NCI-H446 (cell line): ENCODE results near the gene RCAN2.
"Not testable (repeated sequence)": the region's sequence is repeated elsewhere in the genome, so short reads cannot be mapped to it uniquely, and the experiment has no call there.

Experiments
- DNase-seq, 2 experiments: peaks; one replicate each; lab custom pipeline; 2025; lab: John Stamatoyannopoulos, UW

Gene RCAN2

DNA sequence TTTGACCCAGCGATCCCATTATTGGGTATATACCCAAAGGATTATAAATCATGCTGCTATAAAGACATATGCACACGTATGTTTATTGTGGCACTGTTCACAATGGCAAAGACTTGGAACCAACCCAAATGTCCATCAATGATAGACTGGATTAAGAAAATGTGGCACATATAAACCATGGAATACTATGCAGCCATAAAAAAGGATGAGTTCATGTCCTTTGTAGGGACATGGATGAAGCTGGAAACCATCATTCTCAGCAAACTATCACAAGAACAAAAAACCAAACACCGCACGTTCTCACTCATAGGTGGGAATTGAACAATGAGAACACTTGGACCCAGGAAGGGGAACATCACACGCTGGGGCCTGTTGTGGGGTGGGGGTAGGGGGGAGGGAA is 103.5 kb downstream of the RCAN2 start:
- DNase-seq: not testable (repeated sequence)

DNA sequence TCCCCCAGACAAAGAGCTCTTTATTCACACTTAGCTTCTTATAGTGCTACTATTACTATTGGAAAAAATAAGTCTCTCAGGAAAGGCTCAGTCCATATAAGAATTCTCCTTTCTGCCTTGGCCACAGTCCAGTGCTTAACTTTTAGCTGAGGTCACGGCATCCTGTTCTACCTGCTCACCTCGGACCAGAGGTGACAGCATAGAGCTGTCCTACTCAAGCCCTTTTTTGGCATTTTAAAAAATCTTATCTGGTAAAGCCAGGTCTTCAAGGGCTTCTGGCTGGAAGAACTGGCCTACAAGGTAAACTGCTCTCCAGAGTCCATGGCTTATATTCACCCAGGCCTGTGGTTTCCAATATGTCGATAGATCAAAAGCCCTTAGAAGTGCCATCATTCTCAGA is 109.7 kb downstream of the RCAN2 start:
- no peak for DNase-seq

DNA sequence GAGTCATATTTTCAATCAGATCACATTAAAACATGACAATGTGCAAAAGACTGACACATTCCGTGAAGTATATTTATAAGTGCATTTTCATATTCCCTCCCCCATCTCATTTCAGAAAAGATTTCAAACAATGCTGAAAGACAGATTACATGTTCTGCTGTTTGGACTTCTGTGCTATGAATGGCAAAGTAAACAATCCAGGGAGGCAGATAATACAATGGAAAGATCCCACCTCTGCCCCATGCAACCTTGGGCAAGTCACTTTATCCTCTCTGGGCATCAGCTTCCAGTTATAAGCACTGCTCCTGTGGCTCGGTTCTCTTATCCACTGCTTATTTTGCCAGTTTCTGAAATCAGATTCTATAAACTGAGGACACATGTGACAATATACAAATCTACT is 110.2 kb downstream of the RCAN2 start:
- DNase-seq: no peak

DNA sequence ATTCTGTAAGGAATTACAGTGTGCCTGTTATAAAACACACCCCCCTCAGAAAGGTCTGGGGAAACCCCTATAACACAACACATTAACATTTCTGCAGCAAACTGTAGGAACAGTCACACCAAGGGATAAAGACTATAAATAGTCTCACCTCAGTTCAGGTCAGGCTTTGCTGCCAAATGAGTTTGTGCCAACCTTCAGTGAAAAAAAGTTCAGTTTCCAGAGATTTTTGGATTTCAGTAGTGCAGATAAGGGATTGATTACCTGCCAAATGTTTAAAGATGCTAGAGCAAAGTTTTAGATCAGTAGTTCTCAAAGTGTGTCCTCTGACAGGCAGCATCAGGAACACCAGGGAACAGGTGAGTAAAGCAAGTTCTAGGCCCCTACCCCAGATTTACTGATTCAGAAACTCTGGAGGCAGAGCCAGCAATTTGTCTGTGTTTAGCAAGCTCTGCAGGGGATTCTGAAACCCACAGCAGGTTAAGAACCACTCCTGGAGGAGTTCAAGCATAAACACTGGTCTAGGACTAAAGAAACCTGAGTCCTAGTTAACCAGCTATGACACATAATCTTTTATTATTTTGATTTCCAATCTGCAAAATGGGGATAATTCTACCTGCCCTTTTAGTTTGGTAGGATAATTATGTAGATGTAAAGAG is 111.0 kb downstream of the RCAN2 start:
- no peak for DNase-seq

DNA sequence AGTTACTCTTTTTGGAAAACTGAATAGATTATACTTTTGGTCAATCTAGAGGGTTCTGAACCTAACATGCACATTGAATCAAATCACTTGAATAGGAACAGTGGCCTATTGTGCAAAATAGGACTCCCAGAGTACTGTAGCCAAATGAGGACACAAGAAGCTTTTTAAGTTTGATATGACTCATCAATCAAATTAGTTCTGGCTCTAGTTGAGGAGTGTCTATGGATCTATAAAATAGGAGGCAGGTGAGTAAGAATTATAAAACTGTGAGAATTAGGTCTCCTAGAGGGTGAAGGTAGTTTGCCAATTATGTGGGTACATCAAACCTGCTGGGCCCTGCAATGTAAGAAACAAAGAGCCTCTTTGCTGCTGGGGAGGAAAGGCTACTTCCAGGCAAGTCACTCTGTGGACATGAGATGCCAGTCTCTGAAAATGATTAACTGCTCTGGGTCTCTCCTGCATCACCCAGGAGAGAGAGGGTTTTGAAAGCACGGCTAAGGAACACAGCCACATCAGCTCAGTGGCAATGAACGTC is 112.3 kb downstream of the RCAN2 start:
- DNase-seq: no peak

DNA sequence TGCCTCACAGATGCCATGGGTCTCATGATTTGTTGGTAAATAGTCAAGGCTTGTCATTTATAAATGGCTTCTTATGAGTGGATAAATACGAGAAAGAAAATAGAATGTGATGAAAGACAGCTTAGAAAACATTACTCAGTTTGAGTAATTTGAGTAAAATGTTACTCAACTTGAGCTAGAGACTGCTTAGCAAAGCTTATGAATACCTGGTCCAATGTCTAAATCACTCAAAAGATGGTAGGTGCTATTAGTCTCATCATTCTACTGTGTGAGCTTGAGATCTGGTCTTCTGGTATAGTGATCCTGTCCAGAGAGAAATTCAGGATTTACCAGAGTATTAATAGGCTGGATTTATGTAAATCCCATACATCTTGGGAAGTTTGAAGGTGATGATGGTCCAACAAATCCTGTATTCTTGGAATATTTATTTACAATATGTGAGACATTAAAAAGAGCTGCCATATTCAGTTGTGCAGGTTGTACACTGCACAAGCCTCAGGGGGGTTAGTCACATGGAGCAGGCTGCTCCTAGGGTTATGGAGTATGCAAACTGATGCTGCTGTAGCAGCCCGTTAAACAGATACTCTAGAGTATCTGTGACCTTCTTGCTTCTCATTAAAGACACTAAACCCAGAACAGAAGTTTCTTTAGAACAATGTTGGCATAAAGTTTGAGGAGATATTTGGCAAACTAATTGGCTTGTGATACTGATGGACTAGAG is 112.9 kb downstream of the RCAN2 start:
- DNase-seq: no peak

DNA sequence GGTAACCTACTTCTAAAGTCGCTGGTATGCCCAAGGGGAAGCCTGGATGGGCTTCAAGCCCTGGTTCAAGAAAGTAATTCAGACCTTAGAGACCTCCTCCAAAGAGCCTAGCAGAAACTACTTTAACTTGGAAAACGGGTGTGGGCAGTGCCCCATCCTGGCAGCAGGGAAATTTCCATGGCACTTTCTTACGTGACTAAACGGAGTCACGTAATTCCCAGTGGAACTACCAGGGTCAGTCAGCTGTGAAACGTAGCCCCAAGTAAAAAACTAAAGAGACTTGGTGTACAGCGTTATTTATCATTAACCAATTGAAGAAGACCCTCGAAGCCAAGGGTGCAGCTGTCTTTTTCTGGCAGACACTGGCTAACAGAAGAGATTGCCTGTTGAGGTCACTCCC is 114.0 kb downstream of the RCAN2 start:
- no peak for DNase-seq

DNA sequence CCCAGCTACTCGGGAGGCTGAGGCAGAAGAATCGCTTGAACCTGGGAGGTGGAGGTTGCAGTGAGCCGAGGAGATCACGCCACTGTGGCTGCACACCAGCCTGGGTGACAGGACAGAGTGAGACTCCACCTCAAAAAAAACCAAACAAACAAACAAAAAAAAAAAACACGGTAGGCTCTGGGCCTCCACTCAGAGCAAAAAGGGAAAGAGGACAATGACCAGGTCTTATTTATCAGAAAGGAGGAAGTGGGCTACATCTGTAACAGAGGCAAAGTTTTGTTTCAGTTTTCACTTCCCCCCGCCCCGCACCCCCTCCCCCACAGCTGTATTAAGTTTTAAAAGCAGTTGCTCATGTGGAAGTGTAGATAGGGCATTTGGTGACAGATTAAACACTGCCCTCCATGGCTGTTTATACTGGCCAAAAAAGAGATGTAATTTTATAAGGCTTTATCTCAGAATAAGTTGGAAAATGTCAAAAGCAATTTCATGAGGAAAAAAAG is 114.6 kb downstream of the RCAN2 start:
- no peak for DNase-seq

DNA sequence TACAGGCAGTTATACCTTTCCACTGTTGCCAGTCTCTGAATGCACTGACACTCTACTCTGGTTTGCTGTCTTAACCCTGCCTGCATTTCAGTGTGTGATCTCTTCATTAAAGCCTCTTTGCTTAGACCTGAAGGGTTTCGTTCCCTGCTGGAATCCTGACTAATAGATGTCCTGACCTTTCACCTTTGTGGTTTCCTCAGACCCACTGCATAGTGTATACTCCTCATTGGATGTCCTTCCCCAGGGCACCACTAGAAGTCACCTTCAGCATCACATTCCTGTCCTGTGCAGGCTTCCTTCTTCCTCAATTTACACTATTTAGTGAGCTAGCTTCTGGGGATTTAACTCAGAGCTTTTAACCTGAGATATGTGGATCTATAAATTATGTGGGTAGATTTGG is 120.6 kb downstream of the RCAN2 start:
- no peak for DNase-seq

DNA sequence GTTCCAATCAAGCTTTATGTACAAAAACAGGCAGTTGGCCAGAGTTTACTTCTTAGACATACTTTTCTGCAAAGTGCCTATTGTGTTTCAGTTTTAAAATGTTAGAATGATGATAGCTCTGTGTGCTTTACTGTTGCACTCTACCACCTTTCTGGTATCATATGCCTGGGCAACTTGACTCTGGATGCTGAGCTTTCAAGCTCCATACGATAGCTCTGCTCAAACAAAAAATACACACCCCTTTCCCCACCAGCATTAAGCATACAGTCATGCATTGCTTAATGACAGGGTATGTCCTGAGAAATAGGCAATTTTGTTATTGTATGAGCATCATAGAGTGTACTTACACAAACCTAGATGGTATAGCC is 123.1 kb downstream of the RCAN2 start:
- DNase-seq: no peak

DNA sequence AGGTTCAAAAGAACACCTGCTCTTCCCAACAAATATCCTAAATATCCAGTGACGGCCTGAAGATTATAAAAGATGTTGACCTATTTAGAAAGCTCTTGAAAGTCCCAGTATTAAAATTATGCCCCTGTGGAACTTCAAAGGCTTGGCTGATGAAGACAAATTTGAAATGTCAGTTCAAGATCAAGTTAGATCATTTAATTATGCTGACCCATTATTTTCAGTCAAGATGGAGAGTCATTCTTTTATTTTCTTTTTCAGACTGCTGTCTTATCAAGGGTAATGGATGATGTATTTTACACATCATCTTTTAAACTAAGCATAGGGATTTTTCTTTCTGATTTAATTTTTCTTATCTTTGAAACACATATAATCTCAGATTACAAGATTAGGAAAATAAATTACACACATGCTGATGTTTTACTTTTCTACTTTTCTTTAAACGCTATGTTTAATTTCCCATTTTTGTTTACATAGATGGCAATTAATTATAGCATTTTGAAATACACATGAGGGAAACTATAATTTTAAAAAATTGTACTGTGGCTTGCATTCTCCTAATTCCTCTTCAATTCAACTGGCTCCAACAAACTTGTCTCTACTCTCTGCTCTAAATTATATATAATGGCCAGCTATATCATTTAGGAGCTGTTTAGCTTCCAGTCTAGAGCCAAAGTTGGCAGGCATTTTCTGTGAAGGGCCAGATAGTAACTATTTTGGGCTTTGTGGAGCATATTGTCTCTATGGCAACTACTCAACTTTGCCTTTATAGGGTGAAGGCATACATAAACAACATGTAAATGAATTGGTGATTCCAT is 123.7 kb downstream of the RCAN2 start:
- DNase-seq: no peak

DNA sequence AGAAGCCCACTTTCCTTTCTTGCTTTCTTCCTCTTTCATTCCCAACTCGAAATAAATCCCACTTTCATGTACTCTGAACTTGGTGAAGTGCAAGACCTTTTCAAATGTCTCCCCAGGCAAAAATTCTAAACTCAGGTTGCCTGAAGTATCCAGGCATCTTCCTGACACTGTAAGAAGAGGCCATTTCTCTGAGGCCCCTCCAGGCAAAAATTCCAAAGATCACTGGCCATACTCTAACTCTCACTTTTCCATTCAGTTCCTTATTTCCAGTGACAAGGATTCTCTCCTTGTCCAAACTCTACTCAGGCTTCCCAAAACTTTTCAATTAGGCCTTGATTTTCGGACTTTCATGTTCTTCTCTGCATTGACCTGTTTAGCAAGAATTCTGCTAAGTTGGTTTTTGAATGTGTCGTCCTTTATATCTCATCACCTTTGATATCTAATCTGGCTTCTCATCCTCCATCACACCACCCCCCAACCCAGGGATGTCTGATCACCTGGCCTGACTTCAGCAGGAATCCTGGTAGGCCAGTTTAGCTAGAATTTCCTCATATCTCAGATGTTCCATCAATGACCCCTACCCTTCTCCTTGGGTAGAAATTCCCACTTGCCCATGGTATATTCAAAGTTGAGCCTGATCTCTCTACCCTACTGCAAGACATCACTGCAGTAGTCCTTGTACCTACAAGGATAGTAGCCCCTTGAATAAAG is 124.9 kb downstream of the RCAN2 start:
- DNase-seq: no peak

DNA sequence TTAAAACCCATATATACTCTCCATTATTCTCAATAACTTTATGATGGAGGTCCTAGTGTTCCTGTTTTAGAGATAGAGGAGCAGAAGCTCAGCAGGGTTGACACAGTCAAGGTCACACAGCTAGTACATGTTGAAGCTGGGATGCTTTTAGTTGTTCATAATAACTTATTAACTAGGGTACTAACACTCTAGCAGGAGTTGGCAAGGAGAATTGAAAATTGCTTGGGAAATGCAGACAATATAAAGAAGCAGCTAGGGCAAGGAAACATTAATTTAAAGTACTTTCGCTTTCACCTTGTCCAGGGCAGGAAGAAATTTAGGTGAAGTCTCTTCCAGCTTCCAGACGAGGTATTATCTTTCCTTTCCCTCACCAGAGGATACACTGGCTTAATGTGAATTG is 133.7 kb downstream of the RCAN2 start:
- DNase-seq: no peak

DNA sequence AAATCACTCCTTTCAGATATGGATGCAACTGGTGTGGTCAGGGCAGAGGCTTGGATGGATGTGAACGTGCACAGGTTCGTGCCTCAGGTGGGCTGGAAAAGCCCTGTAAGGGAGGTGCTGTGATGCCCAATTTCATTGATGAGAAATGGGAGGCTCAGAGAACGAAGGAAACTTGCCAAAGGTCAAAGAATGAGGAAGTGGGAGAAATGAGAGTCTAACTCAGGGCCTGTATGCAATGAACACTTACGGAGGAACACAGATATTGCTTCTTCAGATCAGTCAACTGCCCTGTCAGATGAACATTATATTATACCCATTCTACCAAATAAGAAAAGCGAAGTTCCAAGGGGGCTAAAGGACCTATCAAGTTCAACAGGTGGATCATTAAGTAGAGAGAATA is 134.7 kb downstream of the RCAN2 start:
- no peak for DNase-seq

DNA sequence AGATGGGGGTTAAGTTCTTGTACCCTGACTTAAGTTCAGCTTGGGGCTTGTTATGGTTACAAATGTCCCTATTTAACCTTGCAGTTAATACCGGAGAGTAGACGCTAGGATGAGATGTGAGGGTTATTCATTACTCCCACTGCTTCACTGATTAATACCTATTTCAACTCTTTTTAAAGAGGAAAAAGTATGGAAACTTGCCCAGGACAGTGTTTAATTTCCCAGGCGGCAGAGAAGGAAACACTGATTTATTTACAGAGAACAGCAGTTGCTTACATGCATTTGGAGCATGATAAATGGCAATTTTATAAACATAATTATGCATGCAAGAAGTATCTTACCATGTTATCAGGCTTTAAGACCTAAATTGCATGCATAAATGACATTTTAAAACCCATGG is 137.7 kb downstream of the RCAN2 start:
- DNase-seq: no peak

DNA sequence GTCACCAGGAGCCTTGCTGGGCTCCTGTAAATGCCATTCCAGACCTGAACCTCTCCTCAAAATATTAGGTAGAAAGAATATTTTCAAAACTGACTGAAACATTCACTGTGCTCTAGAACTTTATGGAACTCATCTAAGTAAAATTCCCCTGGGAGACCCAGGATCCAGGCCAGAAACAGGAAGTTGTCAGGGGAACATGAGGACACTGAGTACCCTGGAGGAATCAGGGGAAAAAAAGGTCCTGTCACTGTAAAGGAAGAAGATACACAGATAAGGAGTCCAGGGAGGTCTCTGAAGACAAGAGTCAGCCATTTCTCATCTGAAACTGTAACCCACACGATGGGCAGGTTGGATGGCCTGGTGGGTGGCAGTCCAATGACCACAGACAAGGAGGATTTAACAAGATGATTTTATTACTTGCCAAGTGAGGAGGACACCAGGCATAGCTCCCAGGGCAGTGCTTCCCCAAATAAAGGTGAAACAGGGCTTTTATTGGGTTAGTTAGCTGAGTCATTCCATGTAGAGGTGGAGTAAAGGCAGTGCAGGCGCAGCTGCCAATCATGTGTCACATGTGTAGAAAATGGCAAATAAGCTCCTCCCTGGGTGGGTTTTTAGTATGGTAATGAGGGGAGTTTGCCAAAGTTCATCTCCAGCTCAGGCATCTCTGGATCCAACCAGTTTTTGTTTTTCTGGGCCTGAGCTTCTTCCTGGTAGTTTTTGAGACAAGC is 138.5 kb downstream of the RCAN2 start:
- DNase-seq: no peak

DNA sequence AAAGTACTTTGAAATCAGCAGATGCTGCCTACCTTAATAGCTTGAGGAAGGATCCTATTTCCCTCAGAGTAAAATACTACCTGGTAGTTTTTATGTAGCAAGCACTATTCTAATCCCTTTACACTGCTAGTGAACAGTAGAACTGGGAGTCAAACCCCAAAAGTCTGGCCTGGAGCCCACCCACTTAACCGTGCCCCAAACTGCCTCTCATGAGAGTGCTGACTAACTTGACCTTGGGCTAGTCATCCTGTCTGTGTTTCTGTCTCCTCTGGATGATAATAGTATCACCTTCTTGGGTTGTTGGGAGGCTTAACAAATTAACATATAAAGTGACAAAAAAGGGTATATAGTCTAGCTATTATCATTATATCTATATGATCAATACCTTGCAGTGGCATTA is 140.5 kb downstream of the RCAN2 start:
- no peak for DNase-seq

DNA sequence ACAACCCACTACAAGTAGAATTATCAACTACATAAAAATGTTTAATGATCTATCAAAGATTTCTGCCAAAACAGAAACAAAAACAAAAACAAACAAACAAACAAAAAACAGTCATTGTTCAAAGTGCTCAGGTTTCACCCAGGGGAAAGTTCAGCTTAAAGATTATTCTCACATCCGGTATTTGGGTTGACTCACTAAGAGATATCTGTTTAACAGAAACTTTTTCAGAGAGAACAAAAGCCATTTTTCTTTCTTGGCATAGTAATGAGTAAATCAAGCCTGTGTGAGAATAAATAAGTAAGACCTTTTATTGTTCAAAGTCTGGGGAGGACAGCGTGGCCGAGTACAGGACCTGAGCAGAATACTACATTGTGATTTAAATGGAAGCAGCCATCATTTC is 143.6 kb downstream of the RCAN2 start:
- no peak for DNase-seq

DNA sequence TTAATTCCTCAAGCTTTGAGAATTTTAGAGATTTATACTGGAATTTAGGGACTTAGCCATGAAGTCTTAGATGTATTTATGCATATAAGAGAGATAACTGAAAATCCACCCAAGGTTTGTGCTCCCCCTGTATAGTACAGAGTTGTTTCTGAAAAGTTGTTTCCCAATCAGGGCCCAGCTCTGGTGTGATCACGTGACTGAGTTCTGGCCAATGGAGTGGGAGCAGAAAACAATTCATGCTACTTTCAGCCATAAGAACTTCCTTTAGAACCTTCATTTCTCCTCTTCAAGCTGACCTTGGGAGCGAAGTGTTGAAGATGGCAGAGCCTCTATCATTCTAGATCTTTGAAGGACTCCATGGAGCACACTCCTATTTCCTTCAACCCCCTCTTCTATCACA is 151.0 kb downstream of the RCAN2 start:
- no peak for DNase-seq

DNA sequence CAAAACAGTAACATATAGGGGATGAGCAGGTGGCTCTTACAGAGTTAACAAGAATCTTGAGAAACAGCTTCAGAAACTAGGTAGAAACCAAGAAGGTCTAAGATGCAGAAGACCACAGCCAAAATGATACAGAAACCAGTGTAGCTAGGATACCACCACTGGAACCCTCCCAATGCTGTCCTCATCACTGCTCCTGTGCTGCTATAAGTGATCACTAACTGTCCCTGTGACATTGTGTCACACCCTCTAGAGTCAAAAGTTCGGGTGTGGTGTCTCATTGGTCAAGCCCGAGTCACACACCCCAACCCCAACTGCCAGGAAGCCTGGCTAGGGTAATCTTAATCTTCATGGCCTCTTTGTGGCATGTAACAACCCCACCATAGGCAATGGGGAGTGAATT is 153.1 kb downstream of the RCAN2 start:
- no peak for DNase-seq

DNA sequence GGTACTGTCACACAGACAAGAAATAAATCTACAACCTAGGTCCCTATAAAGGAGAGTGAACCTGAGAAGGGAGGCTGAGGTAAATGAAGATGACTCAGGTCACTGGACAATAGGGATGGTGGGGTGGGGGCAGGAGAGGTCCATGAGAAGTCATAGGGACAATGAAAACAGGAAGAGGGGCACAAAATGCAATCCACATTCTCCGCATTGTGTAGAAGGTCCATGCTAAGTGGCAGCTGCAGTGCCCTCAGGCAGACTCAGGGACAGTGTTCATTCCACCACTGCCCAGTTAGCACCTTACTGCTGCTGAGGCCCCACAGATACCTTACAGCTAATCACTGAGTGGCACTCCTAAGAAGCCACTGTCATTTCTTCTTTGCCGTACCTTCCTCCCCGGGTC is 156.8 kb downstream of the RCAN2 start:
- DNase-seq: no peak
